Left ventricle myocardium inferior (tissue), 1 donor: Measurements from ENCODE around the gene PLEKHM2. TPM values are rescaled to one million over a fixed set of nuclear protein-coding genes. Genes with fewer than 3 reads are reported as not detected.
A peak's percentile ranks its signal among the peaks of the same experiment; 100 is the strongest.

Source experiments
- DNase-seq: peaks from one replicate; pipeline ENCODE4 v3.0.0-alpha.2; 2020
- H3K27ac ChIP-seq: fragments of 200-600 bp; replicated peaks from 2 replicates; pipeline ENCODE4 v1.8.0; 2021
- H3K27me3 ChIP-seq: fragments of 200-600 bp; 2 replicates; pipeline ENCODE4 v1.8.0; 2021; ENCODE audit warnings: low read depth
- H3K36me3 ChIP-seq: fragments of 200-600 bp; 2 replicates; pipeline ENCODE4 v1.8.0; 2021
- H3K4me1 ChIP-seq: fragments of 200-600 bp; 2 replicates; pipeline ENCODE4 v1.8.0; 2021
- H3K4me3 ChIP-seq: fragments of 200-600 bp; 2 replicates; pipeline ENCODE4 v1.8.0; 2021; ENCODE audit warnings: mild to moderate bottlenecking, moderate library complexity
- H3K9me3 ChIP-seq: fragments of 200-600 bp; replicated peaks from 2 replicates; pipeline ENCODE4 v1.8.0; 2021
- CTCF ChIP-seq: fragments of 200-600 bp; IDR thresholded peaks from 2 replicates; pipeline ENCODE4 v1.8.0; 2021; ENCODE audit warnings: antibody characterized with exemption, mild to moderate bottlenecking, borderline replicate concordance
- intact Hi-C: fragments of 100-400 bp; cut with micrococcal nuclease; formaldehyde crosslinking; loops from one replicate; pipeline ENCODE4 v1.11.0; 2022
- total RNA-seq: library from RNA; stranded (reverse); fragmentation: NEBNext Ultra II Directional; extraction: Animal tissue kit (Norgen Biotek cat#: 25700); gene quantifications from one replicate; pipeline ENCODE4 v1.2.1, GENCODE V29; 2021
- donor health status: DM: no; HTN: yes; CAD: no; lungs with severe emphysema.

PLEKHM2 gene
- total RNA-seq, 1 donor from 2014 or later: 90.3 TPM

- Histone ChIP-seq H3K4me1 (peaks cover 89% of the 10 kb centered on the region), H3K4me3 (peak overlapping the region; percentile 41)
- intact Hi-C loops: no loop called here
Measured at GRCh38 chr1:15703562-15703961, 19.4 kb downstream of the PLEKHM2 start.

GRCh38 chr1:15704526-15705183, 20.5 kb downstream of the PLEKHM2 start:
- DNase-seq: no peak
- Histone ChIP-seq H3K36me3 (no peaks in the 10 kb centered on the region), H3K4me1 (peaks cover 99% of the 10 kb centered on the region), H3K27me3 (no peaks in the 10 kb centered on the region), H3K9me3 (no peaks in the 10 kb centered on the region), H3K27ac (peak overlapping the region; percentile 88), H3K4me3 (no peak overlapping the region)
- intact Hi-C loops: no loop called here
- TF ChIP-seq CTCF: no peak

More at GRCh38 chr1:15703562-15703961, 19.4 kb downstream of the PLEKHM2 start:
- H3K27ac ChIP-seq: peak overlapping the region; percentile 88
- no peaks in the 10 kb centered on the region for H3K27me3 ChIP-seq
- DNase-seq: peak; percentile 74
- no peaks in the 10 kb centered on the region for H3K9me3 ChIP-seq
- TF ChIP-seq CTCF: no peak
- H3K36me3 ChIP-seq: no peaks in the 10 kb centered on the region

GRCh38 chr1:15705184-15705566, 21.1 kb downstream of the PLEKHM2 start:
- TF ChIP-seq CTCF: no peak
- H3K4me3 ChIP-seq: no peak overlapping the region
- no peak for DNase-seq
- intact Hi-C loops: no loop called here
- peaks cover 99% of the 10 kb centered on the region for H3K4me1 ChIP-seq
- H3K27me3 ChIP-seq: no peaks in the 10 kb centered on the region
- no peaks in the 10 kb centered on the region for H3K9me3 ChIP-seq
- peak overlapping the region; percentile 88 for H3K27ac ChIP-seq
- H3K36me3 ChIP-seq: no peaks in the 10 kb centered on the region

GRCh38 chr1:15706751-15707150, 22.6 kb downstream of the PLEKHM2 start:
- Histone ChIP-seq H3K9me3 (no peaks in the 10 kb centered on the region), H3K4me3 (no peak overlapping the region), H3K27ac (peak overlapping the region; percentile 88), H3K27me3 (no peaks in the 10 kb centered on the region), H3K36me3 (no peaks in the 10 kb centered on the region), H3K4me1 (peaks cover 100% of the 10 kb centered on the region)
- no peak for DNase-seq
- no peak for TF ChIP-seq CTCF
- intact Hi-C loops: no loop called here

- Histone ChIP-seq H3K4me3 (no peak overlapping the region), H3K27ac (peak overlapping the region; percentile 88), H3K36me3 (no peaks in the 10 kb centered on the region), H3K9me3 (no peaks in the 10 kb centered on the region), H3K4me1 (peaks cover 100% of the 10 kb centered on the region), H3K27me3 (no peaks in the 10 kb centered on the region)
- no peak for DNase-seq
- TF ChIP-seq CTCF: no peak
- intact Hi-C loops: no loop called here
Measured at GRCh38 chr1:15707239-15707925, 23.3 kb downstream of the PLEKHM2 start.
